Pancreas (tissue), 10 donors: Measurements from ENCODE around the gene PPP1R14B. TPM values are rescaled to one million over a fixed set of nuclear protein-coding genes. Genes with fewer than 3 reads are reported as not detected.

ENCODE experiments used
- ATAC-seq, 4 donors: fragments of 200-7000 bp; cut with Tn5 transposase; one replicate each; pipeline versions ENCODE4 v1.8.0 to v1.9.1; 2020; ENCODE audit warnings: mild to moderate bottlenecking in 4 of 4, moderate library complexity in 4 of 4
- DNase-seq, 6 donors: peaks; one replicate each; pipeline ENCODE4 v3.0.0-alpha.2; 2020
- FAIRE-seq: peaks from 2 replicates; lab custom pipeline; 2012; peaks lifted over from hg19 to GRCh38; lab: Jason Lieb, UNC
- H3K27ac ChIP-seq, 4 donors: fragments of 200-600 bp; sonication (generic); 1 replicate in 3 of 4; 2 replicates in 1 of 4; pipeline versions ENCODE4 v1.5.0 to v1.8.0; 2020
- H3K27me3 ChIP-seq, 4 donors: fragments of 200-600 bp; one replicate each; pipeline ENCODE4 v1.8.0; 2021
- H3K36me3 ChIP-seq, 3 donors: fragments of 200-600 bp; sonication (generic) in 1 of 3; one replicate each; pipeline versions ENCODE4 v1.5.0 to v1.8.0; 2020 to 2021
- H3K4me1 ChIP-seq, 3 donors: fragments of 200-600 bp; one replicate each; pipeline ENCODE4 v1.8.0; 2021
- H3K4me3 ChIP-seq, 4 donors: fragments of 200-600 bp; sonication (generic) in 2 of 4; one replicate each; pipeline versions ENCODE4 v1.5.0 to v1.8.0; 2020 to 2021
- H3K9me3 ChIP-seq, 4 donors: fragments of 200-600 bp; one replicate each; pipeline ENCODE4 v1.8.0; 2021
- WGBS, 2 donors: extraction: QIAGEN DNeasy Blood & Tissue Kit; methylation state at CpG; one replicate each; pipeline ENCODE4 v1.1.7; 2013; 5-methylcytosine and 5-hydroxymethylcytosine counted together
- intact Hi-C, 3 donors: fragments of 100-400 bp; cut with DNase I; formaldehyde crosslinking; loops; one replicate each; pipeline versions ENCODE4 v1.11.1 to v1.14.2; 2022
- polyA plus RNA-seq, 2 donors: library from polyadenylated mRNA; stranded (reverse); fragments of 200-250 nt; gene quantifications; one replicate each; pipeline ENCODE4 v1.2.3, GENCODE V29; 2013
- total RNA-seq, 6 donors: library from RNA; stranded (reverse); fragmentation: NEBNext Ultra II Directional in 4 of 6; extraction: Animal tissue kit (Norgen Biotek cat#: 25700) in 4 of 6; gene quantifications; one replicate each; pipeline versions ENCODE4 v1.2.1 to v1.2.4, GENCODE V29; 2021 to 2023
- TF ChIP-seq, protein P1 (sequence below), 4 donors: fragments of 200-600 bp; sonication (generic) in 3 of 4; IDR thresholded peaks; one replicate each; pipeline versions ENCODE4 v1.5.0 to v1.8.0; 2021; ENCODE audit warnings: antibody characterized with exemption in 4 of 4
- donor health status: healthy with polysubstance abuse.
- donor health status: DM: no; HTN: no; CAD: no; lungs with moderate emphysema.
- donor health status: DM: no; HTN: no; CAD: no.
- donor health status: control.
- donor health status: control.
- donor health status: Bipolar disorder and iron deficiency.
- donor health status: DM: yes; HTN: yes; CAD: no.
- donor health status: DM: no; HTN: no; CAD: no.
- donor health status: DM: no; HTN: no; CAD: no.
- donor health status: DM: yes; HTN: yes; CAD: no.

PPP1R14B gene
- total and polyA plus RNA-seq, 8 donors = 81.6 to 180 (median 119) TPM

DNA sequence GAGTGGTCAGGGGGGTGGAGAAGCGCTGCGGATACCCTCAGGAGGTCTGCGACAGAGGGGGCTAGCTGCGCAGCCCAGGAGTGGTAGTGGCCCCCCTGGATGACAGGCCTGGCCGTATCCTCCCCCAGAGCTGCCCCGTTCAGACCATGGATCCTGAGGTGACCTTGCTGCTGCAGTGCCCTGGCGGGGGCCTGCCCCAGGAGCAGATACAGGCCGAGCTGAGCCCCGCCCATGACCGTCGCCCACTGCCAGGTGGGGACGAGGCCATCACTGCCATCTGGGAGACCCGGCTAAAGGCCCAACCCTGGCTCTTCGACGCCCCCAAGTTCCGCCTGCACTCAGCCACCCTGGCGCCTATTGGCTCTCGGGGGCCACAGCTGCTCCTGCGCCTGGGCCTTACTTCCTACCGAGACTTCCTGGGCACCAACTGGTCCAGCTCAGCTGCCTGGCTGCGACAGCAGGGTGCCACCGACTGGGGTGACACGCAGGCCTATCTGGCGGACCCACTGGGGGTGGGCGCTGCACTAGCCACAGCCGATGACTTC lies 20.2 kb downstream of the PPP1R14B start:
- H3K36me3 ChIP-seq = no peaks in the 10 kb centered on the region
- no peaks in the 10 kb centered on the region for H3K9me3 ChIP-seq
- TF ChIP-seq, protein P1, sequence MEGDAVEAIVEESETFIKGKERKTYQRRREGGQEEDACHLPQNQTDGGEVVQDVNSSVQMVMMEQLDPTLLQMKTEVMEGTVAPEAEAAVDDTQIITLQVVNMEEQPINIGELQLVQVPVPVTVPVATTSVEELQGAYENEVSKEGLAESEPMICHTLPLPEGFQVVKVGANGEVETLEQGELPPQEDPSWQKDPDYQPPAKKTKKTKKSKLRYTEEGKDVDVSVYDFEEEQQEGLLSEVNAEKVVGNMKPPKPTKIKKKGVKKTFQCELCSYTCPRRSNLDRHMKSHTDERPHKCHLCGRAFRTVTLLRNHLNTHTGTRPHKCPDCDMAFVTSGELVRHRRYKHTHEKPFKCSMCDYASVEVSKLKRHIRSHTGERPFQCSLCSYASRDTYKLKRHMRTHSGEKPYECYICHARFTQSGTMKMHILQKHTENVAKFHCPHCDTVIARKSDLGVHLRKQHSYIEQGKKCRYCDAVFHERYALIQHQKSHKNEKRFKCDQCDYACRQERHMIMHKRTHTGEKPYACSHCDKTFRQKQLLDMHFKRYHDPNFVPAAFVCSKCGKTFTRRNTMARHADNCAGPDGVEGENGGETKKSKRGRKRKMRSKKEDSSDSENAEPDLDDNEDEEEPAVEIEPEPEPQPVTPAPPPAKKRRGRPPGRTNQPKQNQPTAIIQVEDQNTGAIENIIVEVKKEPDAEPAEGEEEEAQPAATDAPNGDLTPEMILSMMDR (IDR thresholded peaks at IDR 0.05) = no peak
- H3K27ac ChIP-seq = peak overlapping the region; percentile 64 to 91 (median 88)
- ATAC-seq (peak; percentile 38 to 61 (median 56)), FAIRE-seq (no peak), DNase-seq (peak; percentile 73 to 88 (median 74))
- H3K4me3 ChIP-seq = peak overlapping the region; percentile 49 to 90 (median 69)
- H3K27me3 ChIP-seq = no peaks in the 10 kb centered on the region
- H3K4me1 ChIP-seq = peaks cover 8 to 38% (median 20%) of the 10 kb centered on the region in 3 donors
- intact Hi-C loops = no loop called here
- 3% methylated on average over 26 of the region's 26 CpGs for WGBS, 2 donors

DNA sequence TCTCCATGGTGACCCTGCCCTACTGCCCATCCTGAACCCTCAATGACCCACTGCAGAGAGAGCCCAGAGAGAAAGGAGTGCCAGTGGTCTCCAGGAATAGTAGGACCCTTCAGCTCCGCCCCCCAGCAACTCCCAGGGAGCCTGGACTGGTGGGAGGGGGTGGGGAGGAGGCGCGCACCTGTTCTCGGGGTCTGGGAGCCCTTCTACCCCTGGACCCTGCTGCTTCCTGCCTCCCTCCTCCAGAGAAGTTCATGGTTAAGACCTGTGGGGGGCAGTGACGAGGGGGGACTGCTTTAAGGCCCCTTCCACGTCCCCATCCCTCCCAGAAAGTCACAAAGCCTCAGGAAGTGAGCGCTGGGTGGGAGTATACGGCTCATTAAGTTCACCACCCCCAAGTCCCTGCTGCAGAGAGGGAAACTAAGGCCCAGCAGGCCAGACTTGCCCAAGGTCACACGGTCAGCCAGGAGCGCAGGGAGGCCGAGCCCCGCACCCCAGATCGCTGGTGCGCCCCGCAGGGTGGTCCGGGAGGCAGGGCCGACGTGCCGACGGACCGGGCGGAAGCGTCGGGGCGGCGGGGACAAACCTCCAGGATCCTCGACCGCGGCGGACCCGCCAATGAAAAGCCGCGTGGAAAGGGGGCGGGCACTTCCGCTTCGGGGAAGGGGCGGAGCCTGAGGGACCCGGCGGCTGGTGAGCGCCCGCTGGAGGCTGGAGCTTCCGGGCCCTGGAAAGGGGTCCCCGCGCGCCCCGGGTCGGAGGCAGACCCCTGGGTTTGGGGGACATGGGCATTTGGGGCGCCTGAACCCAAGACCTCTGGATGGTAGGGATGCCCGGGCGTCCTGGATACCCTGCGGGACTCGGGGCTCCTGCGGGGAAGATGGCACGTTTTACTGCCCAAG lies 20.9 kb downstream of the PPP1R14B start, which contains the start of the genes NUDT22 and TRPT1:
Gene NUDT22 (plus strand): TSS at position 667 of the 899 bp plus-strand sequence. CDS start 379 bp downstream, outside the sequence.
Gene TRPT1 (minus strand): TSS at position 579 of the 899 bp plus-strand sequence. CDS start 326 bp downstream, at position 253.
- TF ChIP-seq, protein P1 (IDR thresholded peaks at IDR 0.05) = peak in 1 of 4 donors; percentile 12

DNA sequence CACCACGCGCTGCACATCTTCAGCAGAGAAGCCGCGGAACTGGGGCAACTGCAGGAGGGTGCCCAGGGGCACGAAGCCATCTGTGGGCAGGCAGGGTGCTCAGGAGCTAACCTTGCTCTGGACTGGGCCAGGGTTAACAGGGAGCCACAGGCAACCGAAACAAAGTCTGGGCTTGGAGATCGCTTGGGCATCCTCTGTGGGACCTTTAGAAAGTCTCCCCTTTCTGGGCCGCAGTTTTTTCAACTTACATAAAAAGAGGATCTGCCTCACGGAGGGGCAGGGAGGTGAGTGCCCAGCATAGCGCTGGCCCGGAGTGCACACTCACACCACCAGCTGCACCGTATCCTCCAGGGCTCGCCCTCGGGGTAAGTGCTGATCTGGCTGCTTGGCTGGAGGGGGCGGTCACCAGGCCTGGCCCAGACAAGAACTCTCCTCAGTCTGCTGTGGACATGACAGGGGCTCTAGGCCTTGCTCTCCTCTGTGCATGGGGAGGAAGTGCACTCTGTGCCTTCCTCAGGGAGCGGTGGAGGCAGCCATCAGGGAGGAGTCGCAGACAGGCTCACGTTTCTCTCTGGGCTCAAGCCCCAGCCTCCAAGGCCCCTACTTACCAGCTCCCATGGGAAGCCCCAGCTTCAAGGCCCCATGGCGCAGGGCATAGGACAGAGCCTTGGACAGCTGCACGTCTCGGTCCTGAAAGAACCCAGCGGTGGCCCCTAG lies 21.7 kb downstream of the PPP1R14B start:
- Histone ChIP-seq H3K4me1 (peaks cover 8 to 31% (median 17%) of the 10 kb centered on the region in 3 donors), H3K27me3 (no peaks in the 10 kb centered on the region), H3K36me3 (no peaks in the 10 kb centered on the region), H3K4me3 (peak overlapping the region; percentile 49 to 90 (median 69)), H3K27ac (peak overlapping the region; percentile 64 to 91 (median 88)), H3K9me3 (no peaks in the 10 kb centered on the region)
- intact Hi-C loops = no loop called here
- FAIRE-seq (no peak), DNase-seq (peak in 3 of 6 donors; percentile 32 to 71 (median 47)), ATAC-seq (no peak)
- TF ChIP-seq, protein P1 (IDR thresholded peaks at IDR 0.05) = no peak
- 55 to 59% methylated on average over 22 of the region's 22 CpGs for WGBS, 2 donors

More for the DNA sequence above, 20.9 kb downstream of the PPP1R14B start, which contains the start of the genes NUDT22 and TRPT1:
- intact Hi-C loops = no loop called here
- DNase-seq = peak; percentile 88 to 97 (median 92)
- ATAC-seq = peak; percentile 76 to 90 (median 84)
- Histone ChIP-seq H3K9me3 (no peaks in the 10 kb centered on the region), H3K27me3 (no peaks in the 10 kb centered on the region), H3K4me1 (peaks cover 8 to 31% (median 17%) of the 10 kb centered on the region in 3 donors), H3K27ac (peak within 1 kb of the TSS; percentile 64 to 91 (median 88)), H3K36me3 (no peaks in the 10 kb centered on the region), H3K4me3 (peak within 1 kb of the TSS; percentile 49 to 90 (median 69))
- no peak for FAIRE-seq
- 0 to 1% methylated on average over 43 to 54 of the region's 54 CpGs for WGBS, 2 donors

DNA sequence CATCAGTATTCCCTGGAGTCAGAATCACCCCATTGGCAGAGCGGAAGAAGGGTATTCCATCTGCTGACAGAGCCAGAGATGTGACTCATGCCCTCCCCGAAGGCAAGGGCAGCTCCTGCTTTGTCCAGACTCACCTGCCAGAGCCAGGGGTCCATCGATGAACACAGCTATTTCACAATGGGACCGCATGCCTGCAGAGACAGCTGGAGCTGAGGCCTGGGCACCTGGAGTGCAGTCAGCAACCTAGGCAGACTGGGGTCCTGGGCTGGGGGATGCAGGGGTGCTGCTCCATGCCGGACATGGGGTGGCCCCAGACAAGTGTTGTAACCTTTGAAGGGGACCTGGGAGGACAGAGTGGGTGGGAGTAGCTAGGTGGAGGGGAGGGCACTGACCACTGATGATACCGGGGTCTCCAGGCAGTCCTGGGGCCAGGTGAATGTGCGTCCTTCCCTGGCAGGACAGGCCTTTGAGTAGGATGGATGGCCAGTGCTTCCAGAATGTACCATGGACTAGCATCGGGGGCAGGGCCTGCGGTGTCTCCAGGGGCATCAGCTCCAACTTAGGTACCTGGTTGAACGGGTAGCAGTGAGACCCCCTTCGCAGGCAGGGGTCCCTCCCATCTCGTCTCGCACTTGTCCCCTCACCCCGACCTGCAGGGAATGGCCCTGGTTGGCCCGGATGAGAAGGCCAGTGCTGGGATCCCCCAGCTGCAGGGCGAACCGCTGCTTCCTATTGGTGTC lies 22.4 kb downstream of the PPP1R14B start:
- intact Hi-C loops = no loop called here
- H3K4me1 ChIP-seq = peaks cover 3 to 23% (median 15%) of the 10 kb centered on the region in 3 donors
- FAIRE-seq (no peak), DNase-seq (peak in 4 of 6 donors; percentile 20 to 79 (median 37)), ATAC-seq (no peak)
- H3K36me3 ChIP-seq = no peaks in the 10 kb centered on the region
- no peak overlapping the region for H3K4me3 ChIP-seq
- H3K27ac ChIP-seq = no peak overlapping the region
- H3K9me3 ChIP-seq = no peaks in the 10 kb centered on the region
- WGBS, 2 donors = 89% methylated on average over 17 of the region's 17 CpGs
- TF ChIP-seq, protein P1 (IDR thresholded peaks at IDR 0.05) = no peak
- no peaks in the 10 kb centered on the region for H3K27me3 ChIP-seq
